Fibroblast of skin of left quadriceps (primary cell): ENCODE measurements around the gene UFSP1.

Source experiments
- DNase-seq, 2 experiments: peaks; one replicate each; pipeline ENCODE4 v3.0.0-alpha.2; 2013; ENCODE audit warnings: low read depth in 2 of 2

The UFSP1 gene

GRCh38 chr7:100895956-100896731, 6.6 kb upstream of the UFSP1 start:
- DNase-seq: no peak

- no peak for DNase-seq
Measured at GRCh38 chr7:100895701-100895955, 6.1 kb upstream of the UFSP1 start, which contains the start of gene ACHE. Gene ACHE, minus strand, starts transcription at chr7:100895888. Its CDS starts 1,656 bp downstream, at chr7:100894232.

- no peak for DNase-seq
Measured at GRCh38 chr7:100894860-100895700, 5.6 kb upstream of the UFSP1 start.

GRCh38 chr7:100893910-100894721, 4.6 kb upstream of the UFSP1 start:
- DNase-seq: no peak

- DNase-seq: no peak
Measured at GRCh38 chr7:100893318-100893895, 3.9 kb upstream of the UFSP1 start.

- no peak for DNase-seq
Measured at GRCh38 chr7:100892364-100893317, 3.1 kb upstream of the UFSP1 start.

GRCh38 chr7:100891568-100892247, 2.2 kb upstream of the UFSP1 start:
- no peak for DNase-seq

GRCh38 chr7:100890653-100891567, 1.4 kb upstream of the UFSP1 start:
- no peak for DNase-seq

GRCh38 chr7:100888291-100888987, 1.1 kb downstream of the UFSP1 start:
- DNase-seq: no peak

GRCh38 chr7:100887516-100888290, 1.8 kb downstream of the UFSP1 start:
- no peak for DNase-seq

- DNase-seq: no peak
Measured at GRCh38 chr7:100886936-100887515, 2.5 kb downstream of the UFSP1 start.

- DNase-seq: no peak
Measured at GRCh38 chr7:100886142-100886935, 3.2 kb downstream of the UFSP1 start.

- no peak for DNase-seq
Measured at GRCh38 chr7:100885440-100886141, 3.9 kb downstream of the UFSP1 start.

- no peak for DNase-seq
Measured at GRCh38 chr7:100884736-100885439, 4.6 kb downstream of the UFSP1 start.
